ENCODE data around the gene CHRNB4.
"Not testable (repeated sequence)": the region's sequence is repeated elsewhere in the genome, so short reads cannot be mapped to it uniquely, and the experiment has no call there.

Gene CHRNB4

GRCh38 chr15:78615151-78615589 is 25.8 kb downstream of the CHRNB4 start:
- H3K27me3 ChIP-seq (ENCODE audit: insufficient read depth, poor library complexity, severe bottlenecking) = peaks cover 15% of the 10 kb centered on the region
- H3K4me3 ChIP-seq (replicated peaks; ENCODE audit: insufficient read depth, low read length) = no peak overlapping the region
- no peak for DNase-seq (ENCODE audit: low read depth in 1 of 2, low spot score in 1 of 2)
- TF ChIP-seq REST (IDR thresholded peaks at IDR 0.05; ENCODE audit: insufficient replicate concordance, low read depth) (no peak), CTCF (IDR thresholded peaks at IDR 0.05; ENCODE audit: insufficient read depth, low read length) (no peak)
- H3K27ac ChIP-seq (replicated peaks) = no peak overlapping the region

- Histone ChIP-seq H3K4me3 (replicated peaks; ENCODE audit: insufficient read depth, low read length) (no peak overlapping the region), H3K27me3 (ENCODE audit: insufficient read depth, poor library complexity, severe bottlenecking) (peaks cover 4% of the 10 kb centered on the region), H3K27ac (replicated peaks) (no peak overlapping the region)
- no peak for TF ChIP-seq SPI1 (IDR thresholded peaks at IDR 0.05; ENCODE audit: borderline replicate concordance, low read depth)
- no peak for TF ChIP-seq GABPA (IDR thresholded peaks at IDR 0.05; ENCODE audit: low read depth)
- no peak for TF ChIP-seq POLR2AphosphoS5 (IDR thresholded peaks at IDR 0.05; ENCODE audit: low read depth)
- TF ChIP-seq CTCF (IDR thresholded peaks at IDR 0.05; ENCODE audit: insufficient read depth, low read length) = no peak
- no peak for TF ChIP-seq REST (IDR thresholded peaks at IDR 0.05; ENCODE audit: insufficient replicate concordance, low read depth)
- DNase-seq (ENCODE audit: low read depth in 1 of 2, low spot score in 1 of 2) = no peak
Measured at GRCh38 chr15:78614021-78614420, 27.0 kb downstream of the CHRNB4 start.

GRCh38 chr15:78609551-78609950 is 31.5 kb downstream of the CHRNB4 start:
- H3K27ac ChIP-seq (replicated peaks); H3K4me3 ChIP-seq (replicated peaks; ENCODE audit: insufficient read depth, low read length); DNase-seq (ENCODE audit: low read depth in 1 of 2, low spot score in 1 of 2); H3K27me3 ChIP-seq (ENCODE audit: insufficient read depth, poor library complexity, severe bottlenecking): not testable (repeated sequence)

- TF ChIP-seq CTCF (IDR thresholded peaks at IDR 0.05; ENCODE audit: insufficient read depth, low read length) = no peak
- no peak for TF ChIP-seq SPI1 (IDR thresholded peaks at IDR 0.05; ENCODE audit: borderline replicate concordance, low read depth)
- TF ChIP-seq GABPA (IDR thresholded peaks at IDR 0.05; ENCODE audit: low read depth) = no peak
- no peak for TF ChIP-seq POLR2AphosphoS5 (IDR thresholded peaks at IDR 0.05; ENCODE audit: low read depth)
- TF ChIP-seq REST (IDR thresholded peaks at IDR 0.05; ENCODE audit: insufficient replicate concordance, low read depth) = no peak
- Histone ChIP-seq H3K4me3 (replicated peaks; ENCODE audit: insufficient read depth, low read length) (no peak overlapping the region), H3K27me3 (ENCODE audit: insufficient read depth, poor library complexity, severe bottlenecking) (no peaks in the 10 kb centered on the region), H3K27ac (replicated peaks) (no peak overlapping the region)
- no peak for DNase-seq (ENCODE audit: low read depth in 1 of 2, low spot score in 1 of 2)
Measured at GRCh38 chr15:78605680-78606079, 35.3 kb downstream of the CHRNB4 start.
